Endometrial microvascular endothelial cells (primary cell): ENCODE data around the gene SIK2. TPM values are rescaled to one million over a fixed set of nuclear protein-coding genes. Genes with fewer than 3 reads are reported as not detected.

Experiments used
- in situ Hi-C: cut with HindIII; loops from 2 replicates; pipeline ENCODE4 v1.10.0; 2017; ENCODE audit warnings: low sequenced_read_pairs, low pct_unique_long_range_greater_than_20kb; ENCODE audit errors: inconsistent ontology term
- total RNA-seq: library from RNA; depleted of rRNA; stranded (reverse); fragments of >200 nt; gene quantifications from one replicate; pipeline ENCODE4 v1.2.3, GENCODE V29; 2015; ENCODE audit errors: inconsistent ontology term

Gene SIK2
- total RNA-seq, 1 donor from 2014 or later = 8.1 TPM

DNA sequence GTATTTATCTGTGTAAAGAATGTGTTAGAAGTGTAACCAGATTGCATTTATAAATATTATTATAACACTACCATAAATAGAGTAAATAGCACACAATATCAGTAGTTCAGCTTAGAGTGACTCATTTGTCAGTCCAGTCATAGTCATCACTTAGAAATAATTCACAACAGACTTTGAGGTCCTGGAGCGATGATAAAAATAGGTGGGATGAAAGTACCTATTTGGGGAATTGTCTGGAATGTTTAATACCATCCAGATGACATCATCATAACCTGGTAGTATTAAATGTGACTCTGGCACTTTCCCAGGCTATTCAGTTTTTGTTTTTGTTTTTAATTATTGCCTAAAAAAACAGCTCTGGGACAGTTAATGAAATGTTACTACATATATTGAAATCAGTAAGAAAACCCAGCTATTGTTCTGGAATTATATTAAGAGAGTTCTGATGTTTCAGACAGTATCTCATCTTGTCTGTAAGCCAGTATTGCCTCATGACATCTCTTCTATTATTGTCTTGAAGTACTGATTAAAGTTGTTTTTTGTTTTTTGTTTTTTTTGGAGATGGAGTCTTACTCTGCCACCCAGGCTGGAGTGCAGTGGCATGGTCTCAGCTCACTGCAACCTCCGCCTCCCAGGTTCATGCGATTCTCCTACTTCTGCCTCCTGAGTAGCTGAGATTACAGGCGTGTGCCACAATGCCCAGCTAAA lies 74.8 kb downstream of the SIK2 start:
- in situ Hi-C loops = no loop called here

DNA sequence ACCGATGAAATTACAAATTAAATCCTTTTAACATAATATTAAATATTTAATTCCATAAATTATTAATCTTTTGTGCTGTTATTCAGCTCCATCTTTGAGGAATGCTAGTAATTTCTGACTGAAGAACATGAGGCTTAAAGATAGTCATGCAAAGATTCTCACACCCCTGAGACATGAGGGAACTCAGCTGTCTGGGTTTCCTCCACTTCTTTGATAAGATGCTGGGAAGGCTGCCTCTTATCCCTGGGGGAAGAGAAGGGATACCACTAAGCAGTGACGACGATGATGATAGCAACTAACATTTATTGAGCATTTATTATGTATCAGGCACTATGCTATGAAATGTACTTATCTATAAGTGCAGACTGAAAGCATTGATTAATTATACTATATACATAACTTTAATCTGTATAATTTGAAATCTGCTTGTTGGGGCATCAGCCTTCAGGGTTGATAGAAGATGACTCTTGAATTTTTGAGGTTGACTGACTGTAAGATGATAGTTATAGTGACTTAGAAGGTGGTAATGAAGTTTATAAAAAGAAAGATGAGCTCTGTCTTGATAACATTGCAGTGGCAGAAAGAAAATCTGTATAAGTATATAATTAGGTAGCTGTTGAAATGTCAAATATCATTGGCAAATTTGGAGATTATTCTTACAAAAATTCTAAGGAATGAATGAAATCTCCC lies 78.4 kb downstream of the SIK2 start:
- in situ Hi-C loops = no loop called here

DNA sequence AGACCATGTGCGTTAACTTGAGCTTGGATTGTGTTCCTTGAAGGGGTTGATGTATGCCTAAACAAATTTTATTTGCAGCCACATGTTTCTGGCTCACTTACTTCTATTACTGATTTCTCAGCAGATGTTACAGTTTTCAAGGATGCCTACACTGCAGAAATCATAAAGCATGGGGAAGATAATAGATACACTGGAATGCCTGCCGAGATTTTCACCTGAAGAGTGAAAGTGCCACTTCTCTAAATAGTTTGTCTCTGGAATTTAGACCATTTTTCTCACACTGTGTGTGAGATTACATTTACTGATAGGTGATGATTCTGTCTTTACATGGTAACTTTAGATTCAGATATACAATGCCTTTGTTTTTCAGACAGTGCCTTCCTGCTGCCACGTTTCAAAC lies 81.6 kb downstream of the SIK2 start:
- in situ Hi-C loops = no loop called here

DNA sequence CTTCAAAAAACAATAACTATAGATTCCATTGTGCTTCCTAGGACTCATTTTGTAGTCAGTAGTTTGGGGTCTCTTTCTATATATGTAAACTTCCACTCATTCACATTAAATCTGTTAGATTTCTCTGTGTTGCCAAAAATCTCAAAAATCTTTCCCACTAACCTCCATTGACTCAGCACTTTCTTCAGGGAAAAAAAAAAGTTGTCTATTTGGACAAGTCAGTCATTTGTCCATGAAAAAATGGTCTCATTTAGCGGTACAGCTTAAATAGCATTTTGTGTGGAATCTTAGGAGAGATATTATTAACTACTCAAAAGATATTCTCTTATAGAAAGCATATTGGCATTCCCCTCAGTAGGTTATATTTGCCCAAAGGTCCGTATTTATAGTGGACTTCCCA lies 82.0 kb downstream of the SIK2 start:
- in situ Hi-C loops = no loop called here

DNA sequence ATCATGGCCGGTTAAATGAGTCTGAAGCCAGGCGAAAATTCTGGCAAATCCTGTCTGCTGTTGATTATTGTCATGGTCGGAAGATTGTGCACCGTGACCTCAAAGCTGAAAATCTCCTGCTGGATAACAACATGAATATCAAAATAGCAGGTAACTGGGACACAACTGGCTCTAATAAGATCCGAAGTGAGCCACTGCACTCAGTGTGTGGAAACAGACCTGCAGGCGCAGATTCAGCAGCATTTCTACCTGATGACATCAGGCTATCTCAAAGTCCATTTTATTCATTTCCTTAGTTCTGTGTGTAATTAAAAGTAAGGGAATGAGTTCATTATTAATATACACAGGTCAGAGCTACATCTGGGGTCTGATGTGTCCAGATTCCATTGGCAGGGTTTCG lies 85.8 kb downstream of the SIK2 start:
- in situ Hi-C loops = no loop called here

GRCh38 chr11:111691176-111691575 lies 88.9 kb downstream of the SIK2 start:
- in situ Hi-C loops = no loop called here

GRCh38 chr11:111691741-111692140 lies 89.5 kb downstream of the SIK2 start:
- in situ Hi-C loops = no loop called here

DNA sequence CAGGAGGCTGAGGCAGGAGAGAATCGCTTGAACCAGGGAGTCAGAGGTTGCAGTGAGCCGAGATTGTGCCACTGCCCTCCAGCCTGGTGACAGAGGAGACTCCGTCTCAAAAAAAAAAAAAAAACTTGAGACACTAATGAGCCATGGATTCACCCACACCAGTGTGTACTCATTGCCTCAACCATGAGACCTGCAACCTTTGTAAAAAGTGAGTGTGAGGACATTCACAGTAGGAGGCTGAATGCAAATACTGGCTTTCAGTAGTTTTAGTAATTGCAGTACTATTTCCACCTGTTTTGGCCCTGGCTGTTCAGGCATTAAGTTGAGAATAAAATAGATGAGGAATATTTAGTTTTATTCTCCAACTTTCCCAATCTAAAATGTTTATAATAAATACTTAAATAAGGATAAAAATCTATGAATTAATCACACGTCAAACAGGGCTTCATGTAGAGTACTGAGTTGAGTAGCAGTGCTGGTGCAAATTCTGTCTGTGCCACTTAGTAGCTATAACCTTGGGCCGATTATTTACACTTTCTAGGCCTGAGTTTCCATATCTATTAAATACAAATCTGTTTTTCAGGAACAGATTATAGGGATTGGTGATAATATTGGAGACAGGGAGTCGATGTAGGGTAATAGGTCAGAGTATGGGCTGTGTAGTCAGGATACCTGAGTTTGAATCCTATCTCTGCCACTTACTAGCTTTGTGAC lies 91.1 kb downstream of the SIK2 start:
- in situ Hi-C loops = no loop called here

GRCh38 chr11:111694851-111695250 lies 92.6 kb downstream of the SIK2 start:
- in situ Hi-C loops = no loop called here

- in situ Hi-C loops = no loop called here
These were observed 94.3 kb downstream of the SIK2 start for GRCh38 chr11:111696556-111696955.

GRCh38 chr11:111697933-111698371 lies 95.7 kb downstream of the SIK2 start:
- in situ Hi-C loops = no loop called here

DNA sequence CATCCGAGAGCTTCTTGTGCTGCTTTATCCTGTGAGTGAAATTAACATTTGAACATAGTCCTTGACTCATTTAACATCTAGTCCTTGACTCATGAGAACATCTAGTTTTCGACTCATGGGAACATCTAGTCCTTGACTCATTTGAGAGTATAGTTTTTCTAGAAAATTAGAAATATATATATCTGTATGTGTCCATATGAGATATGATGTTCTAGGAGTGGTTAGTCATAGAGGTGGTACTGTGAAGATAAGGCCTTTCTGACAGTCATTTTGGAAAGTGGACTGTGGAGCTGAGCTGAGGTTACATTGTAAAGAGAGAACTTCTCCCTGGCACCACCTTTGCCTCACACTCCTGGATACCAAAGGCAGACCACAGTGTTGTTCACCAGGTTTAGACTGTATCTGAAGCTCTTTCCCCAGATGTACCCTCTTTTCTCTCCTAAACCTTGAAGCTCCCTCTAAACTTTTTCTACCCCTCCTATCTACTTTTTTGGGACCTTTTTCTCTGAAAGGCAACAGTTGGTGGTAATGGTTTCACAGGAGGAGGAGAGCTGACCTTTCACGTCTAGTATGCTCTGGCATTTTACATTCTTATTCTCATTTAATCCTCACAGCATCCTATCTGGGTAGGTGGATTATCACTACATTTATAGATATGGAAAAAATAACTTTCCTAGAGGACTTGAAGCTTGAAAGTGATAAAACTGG lies 96.8 kb downstream of the SIK2 start:
- in situ Hi-C loops = no loop called here

- in situ Hi-C loops = no loop called here
These were observed 97.4 kb downstream of the SIK2 start for GRCh38 chr11:111699579-111700156.

DNA sequence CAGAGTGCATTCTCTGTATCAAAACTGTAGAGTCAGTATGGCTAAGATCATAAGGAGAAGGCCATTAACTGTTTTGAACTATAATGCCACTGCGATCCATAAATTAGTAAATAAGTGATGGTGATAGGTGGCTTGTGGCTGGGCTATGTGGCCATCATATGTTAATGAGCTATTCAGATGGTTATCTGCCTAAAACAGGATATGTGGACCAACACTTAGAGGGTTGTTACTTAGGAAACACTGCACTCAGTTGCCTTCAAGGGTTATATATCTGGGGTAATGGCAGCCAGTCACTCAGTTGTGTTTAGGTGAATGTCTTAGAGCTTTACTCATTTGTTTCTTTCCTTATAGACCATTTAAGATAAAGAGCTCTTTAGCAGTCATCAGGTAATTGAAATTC lies 97.9 kb downstream of the SIK2 start:
- in situ Hi-C loops = no loop called here

- in situ Hi-C loops = no loop called here
These were observed 100.4 kb downstream of the SIK2 start for GRCh38 chr11:111702623-111703022.

- in situ Hi-C loops = no loop called here
These were observed 101.3 kb downstream of the SIK2 start for GRCh38 chr11:111703576-111703975.

GRCh38 chr11:111707039-111707690 lies 104.9 kb downstream of the SIK2 start:
- in situ Hi-C loops = no loop called here

DNA sequence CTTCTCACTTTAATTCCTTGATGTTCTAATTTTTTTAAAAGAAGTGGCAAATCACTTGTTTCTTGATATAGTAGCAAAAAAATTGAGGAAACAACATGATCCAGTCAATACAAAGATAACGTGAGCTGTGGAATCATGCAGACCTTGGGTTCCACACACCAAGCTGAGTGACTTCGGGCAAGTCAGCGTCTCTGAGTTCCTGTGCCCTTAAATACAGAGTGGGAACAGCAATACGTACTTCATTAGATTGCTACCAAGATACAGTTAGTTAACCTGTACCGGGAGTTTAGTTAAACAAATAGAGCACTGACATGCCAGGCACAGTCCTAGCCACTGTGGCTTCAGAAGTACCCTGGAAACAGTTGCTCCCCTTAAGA lies 105.4 kb downstream of the SIK2 start:
- in situ Hi-C loops = no loop called here

- in situ Hi-C loops = no loop called here
These were observed 112.3 kb downstream of the SIK2 start for GRCh38 chr11:111714522-111714921.
